ENCODE results near the gene RMRP.

The RMRP gene

GRCh38 chr9:35666045-35666444 lies 8.2 kb upstream of the RMRP start:
- Histone ChIP-seq H3K4me1 (ENCODE audit: control insufficient read depth, insufficient read depth, low read length, poor library complexity, severe bottlenecking) (peaks cover 35% of the 10 kb centered on the region), H3K9me3 (ENCODE audit: control insufficient read depth, low read length) (no peaks in the 10 kb centered on the region), H3K4me3 (ENCODE audit: insufficient read depth, low read depth, low read length, poor library complexity, severe bottlenecking) (no peak overlapping the region), H3K36me3 (ENCODE audit: control insufficient read depth, insufficient read depth, low read length) (no peaks in the 10 kb centered on the region), H3K27ac (ENCODE audit: insufficient read depth, low read length, poor library complexity, severe bottlenecking) (no peak overlapping the region), H3K27me3 (replicated peaks; ENCODE audit: control insufficient read depth, insufficient read depth, low read length, poor library complexity, severe bottlenecking) (no peaks in the 10 kb centered on the region)
- DNase-seq, result no peak

GRCh38 chr9:35665471-35665818 lies 7.6 kb upstream of the RMRP start:
- Histone ChIP-seq H3K27me3 (replicated peaks; ENCODE audit: control insufficient read depth, insufficient read depth, low read length, poor library complexity, severe bottlenecking) (no peaks in the 10 kb centered on the region), H3K4me1 (ENCODE audit: control insufficient read depth, insufficient read depth, low read length, poor library complexity, severe bottlenecking) (peaks cover 41% of the 10 kb centered on the region), H3K27ac (ENCODE audit: insufficient read depth, low read length, poor library complexity, severe bottlenecking) (peak overlapping the region; percentile 63), H3K9me3 (ENCODE audit: control insufficient read depth, low read length) (no peaks in the 10 kb centered on the region), H3K4me3 (ENCODE audit: insufficient read depth, low read depth, low read length, poor library complexity, severe bottlenecking) (peak overlapping the region; percentile 62), H3K36me3 (ENCODE audit: control insufficient read depth, insufficient read depth, low read length) (no peaks in the 10 kb centered on the region)
- DNase-seq, result no peak

GRCh38 chr9:35664531-35665470 lies 7.0 kb upstream of the RMRP start, which contains the start of gene ARHGEF39:
TSS of gene ARHGEF39 (minus strand) at chr9:35665195. CDS start at chr9:35665169, 26 bp downstream.
- H3K4me1 ChIP-seq (ENCODE audit: control insufficient read depth, insufficient read depth, low read length, poor library complexity, severe bottlenecking), result peaks cover 47% of the 10 kb centered on the region
- H3K27ac ChIP-seq (ENCODE audit: insufficient read depth, low read length, poor library complexity, severe bottlenecking), result peak within 1 kb of the TSS; percentile 63
- H3K9me3 ChIP-seq (ENCODE audit: control insufficient read depth, low read length), result no peaks in the 10 kb centered on the region
- peak; percentile 53 to 71 (median 55) for DNase-seq
- H3K36me3 ChIP-seq (ENCODE audit: control insufficient read depth, insufficient read depth, low read length), result no peaks in the 10 kb centered on the region
- H3K27me3 ChIP-seq (replicated peaks; ENCODE audit: control insufficient read depth, insufficient read depth, low read length, poor library complexity, severe bottlenecking), result no peaks in the 10 kb centered on the region
- peak within 1 kb of the TSS; percentile 62 for H3K4me3 ChIP-seq (ENCODE audit: insufficient read depth, low read depth, low read length, poor library complexity, severe bottlenecking)

GRCh38 chr9:35662437-35662836 lies 4.6 kb upstream of the RMRP start:
- Histone ChIP-seq H3K4me1 (ENCODE audit: control insufficient read depth, insufficient read depth, low read length, poor library complexity, severe bottlenecking) (peaks cover 56% of the 10 kb centered on the region), H3K27ac (ENCODE audit: insufficient read depth, low read length, poor library complexity, severe bottlenecking) (peak overlapping the region; percentile 100), H3K9me3 (ENCODE audit: control insufficient read depth, low read length) (no peaks in the 10 kb centered on the region), H3K27me3 (replicated peaks; ENCODE audit: control insufficient read depth, insufficient read depth, low read length, poor library complexity, severe bottlenecking) (no peaks in the 10 kb centered on the region), H3K4me3 (ENCODE audit: insufficient read depth, low read depth, low read length, poor library complexity, severe bottlenecking) (peak overlapping the region; percentile 29), H3K36me3 (ENCODE audit: control insufficient read depth, insufficient read depth, low read length) (no peaks in the 10 kb centered on the region)
- no peak for DNase-seq

GRCh38 chr9:35661756-35662350 lies 4.0 kb upstream of the RMRP start:
- Histone ChIP-seq H3K27me3 (replicated peaks; ENCODE audit: control insufficient read depth, insufficient read depth, low read length, poor library complexity, severe bottlenecking) (no peaks in the 10 kb centered on the region), H3K9me3 (ENCODE audit: control insufficient read depth, low read length) (no peaks in the 10 kb centered on the region), H3K4me1 (ENCODE audit: control insufficient read depth, insufficient read depth, low read length, poor library complexity, severe bottlenecking) (peaks cover 56% of the 10 kb centered on the region), H3K27ac (ENCODE audit: insufficient read depth, low read length, poor library complexity, severe bottlenecking) (peak overlapping the region; percentile 100), H3K4me3 (ENCODE audit: insufficient read depth, low read depth, low read length, poor library complexity, severe bottlenecking) (peak overlapping the region; percentile 29), H3K36me3 (ENCODE audit: control insufficient read depth, insufficient read depth, low read length) (no peaks in the 10 kb centered on the region)
- peak; percentile 50 to 61 (median 55) for DNase-seq

- no peaks in the 10 kb centered on the region for H3K36me3 ChIP-seq (ENCODE audit: control insufficient read depth, insufficient read depth, low read length)
- H3K4me3 ChIP-seq (ENCODE audit: insufficient read depth, low read depth, low read length, poor library complexity, severe bottlenecking), result no peak overlapping the region
- no peak for DNase-seq
- no peaks in the 10 kb centered on the region for H3K9me3 ChIP-seq (ENCODE audit: control insufficient read depth, low read length)
- peaks cover 56% of the 10 kb centered on the region for H3K4me1 ChIP-seq (ENCODE audit: control insufficient read depth, insufficient read depth, low read length, poor library complexity, severe bottlenecking)
- peak overlapping the region; percentile 100 for H3K27ac ChIP-seq (ENCODE audit: insufficient read depth, low read length, poor library complexity, severe bottlenecking)
- no peaks in the 10 kb centered on the region for H3K27me3 ChIP-seq (replicated peaks; ENCODE audit: control insufficient read depth, insufficient read depth, low read length, poor library complexity, severe bottlenecking)
These were observed 3.2 kb upstream of the RMRP start for GRCh38 chr9:35660966-35661415.

- peak overlapping the region; percentile 100 for H3K27ac ChIP-seq (ENCODE audit: insufficient read depth, low read length, poor library complexity, severe bottlenecking)
- H3K4me3 ChIP-seq (ENCODE audit: insufficient read depth, low read depth, low read length, poor library complexity, severe bottlenecking), result peak overlapping the region; percentile 89
- no peak for DNase-seq
These were observed 1.5 kb upstream of the RMRP start for GRCh38 chr9:35659340-35659739.

GRCh38 chr9:35658968-35659220 lies 1.1 kb upstream of the RMRP start:
- H3K36me3 ChIP-seq (ENCODE audit: control insufficient read depth, insufficient read depth, low read length), result no peaks in the 10 kb centered on the region
- no peak for DNase-seq
- peak overlapping the region; percentile 89 for H3K4me3 ChIP-seq (ENCODE audit: insufficient read depth, low read depth, low read length, poor library complexity, severe bottlenecking)
- H3K4me1 ChIP-seq (ENCODE audit: control insufficient read depth, insufficient read depth, low read length, poor library complexity, severe bottlenecking), result peaks cover 46% of the 10 kb centered on the region
- no peaks in the 10 kb centered on the region for H3K27me3 ChIP-seq (replicated peaks; ENCODE audit: control insufficient read depth, insufficient read depth, low read length, poor library complexity, severe bottlenecking)
- H3K9me3 ChIP-seq (ENCODE audit: control insufficient read depth, low read length), result no peaks in the 10 kb centered on the region
- peak overlapping the region; percentile 100 for H3K27ac ChIP-seq (ENCODE audit: insufficient read depth, low read length, poor library complexity, severe bottlenecking)

More at GRCh38 chr9:35659340-35659739, 1.5 kb upstream of the RMRP start:
- no peaks in the 10 kb centered on the region for H3K9me3 ChIP-seq (ENCODE audit: control insufficient read depth, low read length)
- peaks cover 50% of the 10 kb centered on the region for H3K4me1 ChIP-seq (ENCODE audit: control insufficient read depth, insufficient read depth, low read length, poor library complexity, severe bottlenecking)
- H3K27me3 ChIP-seq (replicated peaks; ENCODE audit: control insufficient read depth, insufficient read depth, low read length, poor library complexity, severe bottlenecking), result no peaks in the 10 kb centered on the region
- no peaks in the 10 kb centered on the region for H3K36me3 ChIP-seq (ENCODE audit: control insufficient read depth, insufficient read depth, low read length)

GRCh38 chr9:35658137-35658967 lies 533 bp upstream of the RMRP start, which contains the start of gene CCDC107:
TSS of gene CCDC107 (plus strand) at chr9:35658292. CDS start at chr9:35658380, 88 bp downstream.
- peak within 1 kb of the TSS; percentile 100 for H3K27ac ChIP-seq (ENCODE audit: insufficient read depth, low read length, poor library complexity, severe bottlenecking)
- H3K36me3 ChIP-seq (ENCODE audit: control insufficient read depth, insufficient read depth, low read length), result no peaks in the 10 kb centered on the region
- H3K27me3 ChIP-seq (replicated peaks; ENCODE audit: control insufficient read depth, insufficient read depth, low read length, poor library complexity, severe bottlenecking), result no peaks in the 10 kb centered on the region
- H3K4me3 ChIP-seq (ENCODE audit: insufficient read depth, low read depth, low read length, poor library complexity, severe bottlenecking), result peak within 1 kb of the TSS; percentile 89
- peak; percentile 71 to 81 (median 79) for DNase-seq
- H3K4me1 ChIP-seq (ENCODE audit: control insufficient read depth, insufficient read depth, low read length, poor library complexity, severe bottlenecking), result peaks cover 43% of the 10 kb centered on the region
- no peaks in the 10 kb centered on the region for H3K9me3 ChIP-seq (ENCODE audit: control insufficient read depth, low read length)

Measured in effector memory CD4-positive, alpha-beta T cell (primary cell).